ENCODE measurements around the gene USP17L20.
"Not testable (repeated sequence)": the region's sequence is repeated elsewhere in the genome, so short reads cannot be mapped to it uniquely, and the experiment has no call there.

- TF ChIP-seq, protein P1, sequence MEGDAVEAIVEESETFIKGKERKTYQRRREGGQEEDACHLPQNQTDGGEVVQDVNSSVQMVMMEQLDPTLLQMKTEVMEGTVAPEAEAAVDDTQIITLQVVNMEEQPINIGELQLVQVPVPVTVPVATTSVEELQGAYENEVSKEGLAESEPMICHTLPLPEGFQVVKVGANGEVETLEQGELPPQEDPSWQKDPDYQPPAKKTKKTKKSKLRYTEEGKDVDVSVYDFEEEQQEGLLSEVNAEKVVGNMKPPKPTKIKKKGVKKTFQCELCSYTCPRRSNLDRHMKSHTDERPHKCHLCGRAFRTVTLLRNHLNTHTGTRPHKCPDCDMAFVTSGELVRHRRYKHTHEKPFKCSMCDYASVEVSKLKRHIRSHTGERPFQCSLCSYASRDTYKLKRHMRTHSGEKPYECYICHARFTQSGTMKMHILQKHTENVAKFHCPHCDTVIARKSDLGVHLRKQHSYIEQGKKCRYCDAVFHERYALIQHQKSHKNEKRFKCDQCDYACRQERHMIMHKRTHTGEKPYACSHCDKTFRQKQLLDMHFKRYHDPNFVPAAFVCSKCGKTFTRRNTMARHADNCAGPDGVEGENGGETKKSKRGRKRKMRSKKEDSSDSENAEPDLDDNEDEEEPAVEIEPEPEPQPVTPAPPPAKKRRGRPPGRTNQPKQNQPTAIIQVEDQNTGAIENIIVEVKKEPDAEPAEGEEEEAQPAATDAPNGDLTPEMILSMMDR (IDR thresholded peaks at IDR 0.05), result not testable (repeated sequence)
- TF ChIP-seq POLR2AphosphoS5, POLR2A (IDR thresholded peaks at IDR 0.05): not testable (repeated sequence)
These were observed 27.7 kb upstream of the USP17L20 start for GRCh38 chr4:9230249-9230648.

Data from transverse colon (tissue), 4 donors.